Hair follicle dermal papilla cell (primary cell): ENCODE measurements around the gene ZNF611. TPM values are rescaled to one million over a fixed set of nuclear protein-coding genes. Genes with fewer than 3 reads are reported as not detected.

ENCODE experiments used
- total RNA-seq: library from RNA; depleted of rRNA; stranded (reverse); fragments of >200 nt; gene quantifications from 2 replicates; pipeline ENCODE4 v1.2.3, GENCODE V29; 2012

The ZNF611 gene
- 10.4 and 11.5 TPM in 2 replicates for total RNA-seq

DNA sequence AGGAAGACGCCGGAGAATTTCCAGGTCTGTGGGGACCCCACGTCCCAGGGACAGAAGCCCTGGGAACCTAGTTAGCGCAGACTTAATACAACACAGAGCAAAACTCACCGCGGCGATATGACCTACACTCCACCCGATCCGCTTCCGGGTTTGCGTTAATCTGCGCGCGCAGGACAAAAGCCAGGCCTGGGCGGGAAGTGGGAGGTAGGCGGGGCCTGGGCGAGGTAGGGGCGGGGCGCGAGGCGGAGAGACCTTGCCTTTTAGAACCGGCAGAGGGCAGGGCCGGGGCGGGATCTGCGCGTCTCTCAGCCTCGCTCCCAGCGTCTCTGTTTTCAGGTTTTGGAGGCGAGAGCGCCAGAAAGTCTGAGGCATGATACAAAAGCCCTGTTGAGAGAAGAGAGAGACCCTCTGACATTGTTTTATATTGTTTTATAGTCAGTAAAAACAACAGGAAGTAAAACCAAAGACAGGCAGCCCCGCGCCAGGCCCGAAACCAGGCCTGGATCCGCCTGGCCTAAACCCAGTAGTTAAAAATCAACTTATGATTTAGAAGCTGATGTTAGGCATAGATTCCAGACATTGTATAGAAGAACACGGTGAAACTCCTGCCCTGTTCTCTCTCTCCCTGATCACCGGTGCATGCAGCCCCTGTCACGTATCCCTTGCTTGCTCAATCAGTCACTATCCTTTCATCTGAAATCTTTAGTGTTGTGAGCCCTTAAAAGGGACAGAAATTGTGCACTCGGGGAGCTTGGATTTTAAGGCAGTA is at the start of gene ZNF611:
TSS of gene ZNF611 (minus strand) at position 152 of the 769 bp plus-strand sequence. CDS start 19,150 bp downstream, outside the sequence.

Other genes with a start within 250 kb of the ZNF611 start
- 16.8 and 20.9 TPM in 2 replicates for gene ZNF808, start 207.4 kb downstream of the ZNF611 start, total RNA-seq
- gene ZNF701, start 164.8 kb downstream of the ZNF611 start, total RNA-seq: 12.4 and 18.0 TPM in 2 replicates
- gene ZNF83, start 96.7 kb downstream of the ZNF611 start, total RNA-seq: 50.4 and 52.4 TPM in 2 replicates
- 6.3 and 7.1 TPM in 2 replicates for gene ZNF600, start 51.7 kb upstream of the ZNF611 start, total RNA-seq
- 14.5 and 19.0 TPM in 2 replicates for gene ZNF28, start 86.6 kb upstream of the ZNF611 start, total RNA-seq
- gene ZNF468, start 122.6 kb upstream of the ZNF611 start, total RNA-seq: 19.9 and 23.2 TPM in 2 replicates
- 14.1 and 20.0 TPM in 2 replicates for gene ZNF320, start 162.6 kb upstream of the ZNF611 start, total RNA-seq
- gene ZNF888, start 188.4 kb upstream of the ZNF611 start, total RNA-seq: 5.0 and 6.1 TPM in 2 replicates
- 5.2 and 8.1 TPM in 2 replicates for gene ZNF816, start 227.8 kb upstream of the ZNF611 start, total RNA-seq